ENCODE measurements around the gene SLC31A1.

DNA sequence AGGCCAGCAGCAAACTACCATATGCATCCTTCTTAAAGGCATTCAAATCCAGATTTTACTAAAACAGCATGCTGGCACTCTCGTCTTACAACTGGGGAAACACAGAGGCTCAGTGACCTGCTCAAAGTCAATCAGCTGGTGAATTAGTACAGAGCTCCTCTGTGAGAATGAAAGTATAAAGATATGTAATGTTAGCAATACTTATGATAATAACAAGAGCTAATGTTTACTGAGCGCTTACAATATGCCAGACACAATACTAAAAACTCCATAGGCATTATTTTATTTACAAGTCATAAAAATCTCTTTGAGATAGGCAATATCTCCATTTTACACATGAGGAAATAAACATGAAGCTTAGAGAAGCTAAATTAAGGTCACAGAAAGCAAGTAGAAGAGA lies 28.9 kb upstream of the SLC31A1 start:
- TF ChIP-seq YY1 (IDR thresholded peaks at IDR 0.05; ENCODE audit: insufficient read depth, insufficient read length) (no peak), ZNF274 (IDR thresholded peaks at IDR 0.05; ENCODE audit: low read depth, low read length) (no peak)

All from NT2/D1 (cell line).